Epithelial cell of umbilical artery (primary cell): ENCODE data around the gene SLC36A1. TPM values are rescaled to one million over a fixed set of nuclear protein-coding genes. Genes with fewer than 3 reads are reported as not detected.

ENCODE experiments used
- total RNA-seq: library from RNA; depleted of rRNA; stranded (reverse); fragments of >200 nt; gene quantifications from 2 replicates; pipeline ENCODE4 v1.2.3, GENCODE V29; 2014

The SLC36A1 gene
- 2.6 and 5.9 TPM in 2 replicates for total RNA-seq

DNA sequence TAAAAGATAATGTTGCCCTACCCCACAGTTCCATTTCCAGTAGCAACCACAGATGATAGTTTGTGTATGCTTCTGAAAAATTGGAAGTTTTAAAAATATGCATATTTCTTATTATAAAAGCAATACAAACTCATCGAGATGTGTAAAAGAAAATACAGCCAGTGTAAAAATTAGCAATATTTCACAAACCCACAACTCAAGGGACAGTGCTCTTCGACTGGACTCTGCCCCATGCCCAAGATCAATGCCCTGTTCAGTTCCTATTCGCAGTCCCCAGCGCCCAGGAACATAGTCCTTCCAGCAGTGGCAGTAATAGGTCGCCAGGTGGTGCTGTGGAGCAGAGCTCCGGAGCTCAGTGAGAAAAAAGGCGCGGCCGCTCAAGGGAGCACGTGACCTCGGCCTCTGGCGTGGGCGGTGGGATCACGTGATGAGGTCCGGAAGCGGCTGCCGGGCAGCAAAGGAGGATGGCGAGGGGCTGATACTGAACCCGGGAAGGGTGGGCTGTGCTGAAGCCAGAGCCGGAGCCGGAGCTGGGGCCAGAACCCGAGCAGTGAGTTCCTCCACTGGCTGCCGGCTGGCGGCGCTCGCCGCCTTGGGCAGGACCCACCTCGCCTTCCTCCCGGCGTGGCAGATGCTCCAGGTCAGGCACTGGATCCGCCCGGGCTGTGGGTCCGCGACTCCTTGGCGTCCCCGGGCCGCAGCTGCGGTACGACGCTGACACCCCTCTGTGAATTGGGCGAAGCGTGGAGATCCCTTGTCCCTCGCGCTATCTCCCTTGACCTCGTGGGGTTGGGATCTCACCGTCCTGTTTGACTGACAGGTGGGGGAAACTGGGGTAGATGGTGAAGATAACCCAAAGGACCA lies at the start of gene SLC36A1:
SLC36A1 (plus strand) TSS at position 430 of the 864 bp plus-strand sequence. CDS start 11,190 bp downstream, outside the sequence.

Other genes starting within 250 kb of the SLC36A1 start
- gene CCDC69, start 223.5 kb upstream of the SLC36A1 start, total RNA-seq: 2.6 and 4.6 TPM in 2 replicates
- 8.8 and 11.4 TPM in 2 replicates for gene GM2A, start 194.4 kb upstream of the SLC36A1 start, total RNA-seq
- not detected in 2 replicates for gene SLC36A3, start 143.8 kb upstream of the SLC36A1 start, total RNA-seq
- gene SLC36A2, start 100.0 kb upstream of the SLC36A1 start, total RNA-seq: not detected in 2 replicates
- under 0.01 TPM in 1 of 2 replicates, not detected in the other for gene FAT2, start 143.7 kb downstream of the SLC36A1 start, total RNA-seq
- gene SPARC, start 239.3 kb downstream of the SLC36A1 start, total RNA-seq: 702 and 1,012 TPM in 2 replicates